Mucosa of gallbladder (tissue), 1 donor: ENCODE measurements around the gene MSH5. TPM values are rescaled to one million over a fixed set of nuclear protein-coding genes. Genes with fewer than 3 reads are reported as not detected.
"Not testable (repeated sequence)": the region's sequence is repeated elsewhere in the genome, so short reads cannot be mapped to it uniquely, and the experiment has no call there.

Source experiments
- DNase-seq: peaks from one replicate; pipeline ENCODE4 v3.0.0-alpha.2; 2020; ENCODE audit warnings: low spot score
- total RNA-seq: library from RNA; stranded (reverse); gene quantifications from one replicate; pipeline ENCODE4 v1.2.1, GENCODE V29; 2021
- donor health status: DM: no; HTN: no; CAD: no.

MSH5 gene
- 19.7 TPM for total RNA-seq

- peak; percentile 99 for DNase-seq
Observed at GRCh38 chr6:31739639-31740396, at the start of gene MSH5. TSS of gene MSH5 (plus strand) at chr6:31740005. CDS start at chr6:31740467, 462 bp downstream.

DNA sequence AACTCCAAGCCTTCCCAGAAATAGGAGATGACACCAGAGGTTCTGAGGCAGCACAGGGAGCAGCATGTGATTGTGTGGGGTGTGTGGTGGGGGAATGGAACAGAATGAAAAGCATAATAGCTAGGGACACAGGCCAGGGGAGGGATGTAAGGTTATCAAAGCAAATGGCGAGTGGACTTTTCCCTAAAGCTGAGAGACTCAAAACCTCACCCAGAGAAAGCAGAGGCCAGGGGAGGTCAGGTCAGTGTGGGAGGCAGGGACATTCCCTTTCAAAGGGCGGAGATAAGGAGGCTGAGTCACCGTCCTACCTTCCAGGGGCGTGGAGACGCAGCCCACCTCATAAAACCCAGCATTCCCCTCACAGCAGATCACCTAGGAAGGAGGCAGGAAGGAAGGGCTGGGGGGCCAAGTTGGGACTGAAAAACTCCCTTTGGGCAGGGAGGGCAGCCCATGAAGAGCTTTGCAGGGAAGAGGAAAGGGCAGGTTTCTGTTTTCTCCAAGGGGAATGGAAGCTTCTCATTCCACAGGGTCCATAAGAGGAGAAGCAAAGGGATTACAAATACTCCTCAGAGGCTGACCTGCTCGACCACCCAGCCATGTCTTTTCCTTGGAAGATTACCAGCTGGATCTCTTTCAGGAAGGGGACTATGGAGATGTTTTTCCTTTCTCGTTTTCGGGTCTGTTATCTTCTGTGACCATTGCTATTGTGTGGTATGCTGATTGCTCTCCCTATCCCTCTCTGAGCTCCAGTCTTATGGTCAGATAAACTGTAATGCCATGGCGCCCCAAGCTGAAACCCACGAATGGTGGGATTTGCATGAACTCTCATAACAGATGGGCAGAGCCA lies 49.4 kb upstream of the MSH5 start:
- DNase-seq, result peak; percentile 36

DNA sequence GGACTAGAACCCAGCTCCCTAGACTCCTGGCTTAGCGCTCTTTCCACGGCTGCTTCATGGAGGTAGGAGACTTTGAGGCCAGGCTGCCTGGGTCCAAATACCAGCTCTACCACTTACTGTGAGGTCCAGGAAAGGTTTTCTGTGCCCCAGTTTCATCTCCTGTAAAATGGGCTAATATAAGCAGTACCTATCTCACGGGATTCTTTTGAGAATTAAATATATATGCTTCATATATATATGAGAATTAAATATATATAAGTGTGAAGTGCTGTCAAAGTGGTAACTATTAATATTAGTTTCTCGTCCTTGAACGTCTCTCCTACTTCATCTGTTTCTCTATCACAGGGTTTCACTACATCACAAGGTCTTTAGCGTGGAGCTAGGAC lies 48.7 kb upstream of the MSH5 start:
- no peak for DNase-seq

- no peak for DNase-seq
Observed at GRCh38 chr6:31691564-31692108, 48.2 kb upstream of the MSH5 start.

GRCh38 chr6:31692353-31692752 lies 47.5 kb upstream of the MSH5 start:
- DNase-seq, result no peak

DNA sequence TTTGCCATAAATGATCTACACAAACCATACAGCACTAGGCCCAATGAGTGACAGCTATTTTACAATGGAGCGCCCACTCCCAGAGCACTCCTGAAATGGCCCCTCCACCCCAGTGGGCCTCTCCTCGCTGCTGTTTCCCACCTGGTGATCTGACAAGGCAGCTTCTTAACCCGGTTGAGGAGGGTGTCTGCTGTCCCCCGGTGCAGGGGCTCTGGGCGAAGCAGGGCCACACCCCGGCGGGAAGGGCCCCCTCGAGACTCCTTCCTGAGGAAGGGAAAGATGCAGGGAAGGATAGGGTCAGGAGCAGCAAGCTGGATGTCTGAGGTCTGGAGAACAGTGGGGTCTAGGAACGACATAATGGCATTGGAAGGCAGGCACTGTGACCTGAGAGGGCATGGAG lies 46.9 kb upstream of the MSH5 start:
- DNase-seq, result no peak

DNA sequence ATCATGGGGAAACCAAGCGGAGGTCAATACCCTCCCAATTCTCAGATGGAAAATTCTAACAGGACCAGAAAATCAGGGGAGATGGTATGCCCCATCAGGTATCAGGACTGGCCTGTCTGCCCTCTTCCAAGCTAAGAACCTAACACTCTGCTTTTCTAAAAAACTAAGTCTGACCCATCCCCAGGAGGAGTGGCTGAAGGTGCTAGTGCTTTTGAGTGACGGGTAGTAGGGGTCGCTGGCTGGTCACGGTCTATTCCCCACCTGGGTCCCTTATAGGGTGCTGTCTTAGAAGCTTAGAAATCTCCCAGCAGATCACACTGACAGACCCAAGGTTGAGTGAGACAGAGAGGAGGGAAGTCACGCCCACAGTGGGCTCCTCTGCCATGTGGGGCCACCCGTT lies 46.3 kb upstream of the MSH5 start:
- no peak for DNase-seq

DNA sequence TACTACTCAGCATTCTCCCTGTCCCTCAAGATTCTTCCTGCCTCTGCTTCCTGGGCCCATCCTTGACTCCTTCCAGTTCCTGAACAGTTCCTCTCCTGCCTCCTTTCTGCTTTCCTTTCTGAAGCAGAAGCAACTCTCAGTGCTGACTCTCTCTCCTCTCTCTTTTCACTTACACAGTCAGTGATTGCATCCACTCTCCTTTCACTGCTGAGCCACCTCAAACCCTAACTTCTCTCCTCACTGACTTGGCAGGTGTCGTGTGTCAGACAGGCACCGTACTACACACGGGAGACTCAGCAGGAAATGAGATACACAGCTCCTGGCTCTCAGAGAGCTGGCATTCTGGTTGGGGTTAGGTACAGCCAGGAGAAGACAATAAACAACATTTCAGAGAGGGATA lies 42.2 kb upstream of the MSH5 start:
- DNase-seq, result no peak

GRCh38 chr6:31700740-31701401 lies 38.9 kb upstream of the MSH5 start:
- DNase-seq, result no peak

DNA sequence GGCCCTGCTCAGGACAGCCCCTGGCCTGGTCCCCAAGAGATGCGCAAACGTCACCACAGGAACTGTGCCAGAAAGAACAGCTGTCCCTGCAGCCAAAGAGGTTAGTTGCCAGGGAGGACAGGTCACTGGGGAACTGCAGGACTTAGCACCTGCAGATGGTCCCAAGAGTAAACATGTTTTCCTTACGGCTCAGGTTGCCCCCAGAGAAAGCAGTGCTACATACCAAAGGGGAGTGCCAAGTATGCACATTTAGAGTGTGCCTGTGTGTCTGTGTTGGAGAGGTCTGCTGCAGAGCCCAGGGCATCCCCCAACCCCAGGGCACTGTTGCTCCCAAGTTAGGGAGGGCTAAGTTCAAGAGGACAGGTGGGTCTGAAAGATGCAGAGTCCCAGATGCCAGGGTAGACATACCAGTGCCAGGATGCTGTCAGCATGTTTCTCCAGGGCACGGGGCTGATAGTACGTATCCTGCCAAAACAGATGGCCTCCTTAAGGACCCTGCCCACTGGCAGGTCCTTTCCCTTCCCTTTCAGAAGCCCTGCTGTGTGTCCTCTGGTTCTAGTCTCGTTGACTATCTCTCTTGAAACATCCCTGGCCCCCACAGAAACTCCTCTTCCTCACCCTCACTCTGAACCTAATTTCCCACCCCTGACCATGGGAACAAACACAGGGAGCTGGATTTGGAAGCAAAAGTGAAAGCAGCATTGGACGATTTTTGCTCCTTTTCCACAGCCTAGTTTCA lies 38.0 kb upstream of the MSH5 start:
- no peak for DNase-seq

GRCh38 chr6:31702405-31702818 lies 37.4 kb upstream of the MSH5 start:
- DNase-seq, result no peak

- DNase-seq, result peak; percentile 99
Observed at GRCh38 chr6:31702819-31703716, 36.7 kb upstream of the MSH5 start, which contains the start of gene ABHD16A. TSS of gene ABHD16A (minus strand) at chr6:31703324. CDS start at chr6:31703281, 43 bp downstream.

DNA sequence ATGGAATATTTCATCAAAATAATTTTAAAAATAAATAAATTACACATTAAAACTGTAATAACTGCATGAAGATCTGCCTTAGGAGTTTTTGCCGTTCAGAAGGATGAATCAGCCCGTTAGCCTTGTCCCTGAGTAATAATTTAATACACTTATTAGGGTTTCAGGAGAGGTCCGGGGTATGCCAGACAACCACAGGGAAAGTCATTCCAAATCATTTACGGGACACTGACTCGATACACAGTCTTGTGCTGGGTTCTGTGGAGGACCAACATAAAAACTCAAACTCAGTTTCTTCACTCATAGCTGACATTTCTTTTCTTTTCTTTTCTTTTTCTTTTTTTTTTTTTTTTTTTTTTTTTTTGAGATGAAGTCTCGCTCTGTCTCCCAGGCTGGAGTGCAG lies 33.9 kb upstream of the MSH5 start:
- DNase-seq, result no peak

DNA sequence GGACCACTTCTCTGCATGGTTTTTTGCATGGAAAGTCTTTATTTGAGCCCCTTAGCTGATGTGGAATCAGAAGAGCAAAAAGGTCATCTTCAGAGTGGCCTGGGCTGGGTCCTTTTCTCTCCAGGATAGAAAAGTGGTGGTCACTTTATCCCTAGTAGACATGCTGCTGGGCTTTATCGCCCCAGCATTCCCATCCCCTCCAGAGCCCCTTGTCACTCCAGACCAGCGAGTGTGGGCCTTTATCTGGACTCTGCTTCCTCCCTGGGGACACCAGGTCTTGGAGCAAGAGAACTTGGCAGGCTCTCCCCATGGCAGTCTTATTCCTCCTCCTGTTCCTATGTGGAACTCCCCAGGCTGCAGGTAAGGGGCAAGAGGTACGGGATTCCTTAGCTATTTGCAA lies 33.2 kb upstream of the MSH5 start, which contains the start of gene LY6G6F:
TSS of gene LY6G6F (plus strand) at position 268 of the 400 bp plus-strand sequence. CDS start at position 309, 41 bp downstream.
- no peak for DNase-seq

- no peak for DNase-seq
Observed at GRCh38 chr6:31707701-31708100, 32.1 kb upstream of the MSH5 start.

DNA sequence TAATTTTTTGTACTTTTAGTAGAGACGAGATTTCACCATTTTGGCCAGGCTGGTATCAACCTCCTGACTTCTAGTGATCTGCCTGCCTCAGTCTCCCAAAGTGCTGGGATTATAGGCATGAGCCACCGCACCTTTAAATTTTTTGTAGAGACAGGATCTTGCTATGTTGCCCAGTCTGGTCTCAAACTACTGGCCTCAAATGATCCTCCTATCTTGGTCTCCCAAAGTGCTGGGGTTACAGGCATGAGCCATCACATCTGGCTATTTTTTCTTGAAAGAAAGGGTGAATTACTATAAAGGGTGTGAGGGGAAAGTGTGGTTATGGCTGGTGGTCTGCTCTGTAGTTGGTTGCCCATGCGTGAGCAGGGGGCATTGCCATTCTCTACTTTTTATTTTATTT lies 31.6 kb upstream of the MSH5 start:
- no peak for DNase-seq

DNA sequence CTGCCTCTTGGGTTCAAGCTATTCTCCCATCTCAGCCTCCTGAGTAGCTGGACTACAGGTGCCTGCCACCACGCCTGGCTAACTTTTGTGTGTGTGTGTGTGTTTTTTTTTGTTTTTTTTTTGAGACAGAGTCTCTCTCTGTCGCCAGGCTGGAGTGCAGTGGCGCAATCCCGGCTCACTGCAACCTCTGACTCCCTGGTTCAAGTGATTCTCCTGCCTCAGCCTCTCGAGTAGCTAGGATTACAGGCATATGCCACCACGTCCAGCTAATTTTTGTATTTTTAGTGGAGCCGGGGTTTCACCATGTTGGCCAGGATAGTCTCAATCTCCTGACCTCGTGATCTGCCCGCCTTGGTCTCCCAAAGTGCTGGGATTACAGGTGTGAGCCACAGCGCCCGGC lies 30.6 kb upstream of the MSH5 start:
- not testable (repeated sequence) for DNase-seq

DNA sequence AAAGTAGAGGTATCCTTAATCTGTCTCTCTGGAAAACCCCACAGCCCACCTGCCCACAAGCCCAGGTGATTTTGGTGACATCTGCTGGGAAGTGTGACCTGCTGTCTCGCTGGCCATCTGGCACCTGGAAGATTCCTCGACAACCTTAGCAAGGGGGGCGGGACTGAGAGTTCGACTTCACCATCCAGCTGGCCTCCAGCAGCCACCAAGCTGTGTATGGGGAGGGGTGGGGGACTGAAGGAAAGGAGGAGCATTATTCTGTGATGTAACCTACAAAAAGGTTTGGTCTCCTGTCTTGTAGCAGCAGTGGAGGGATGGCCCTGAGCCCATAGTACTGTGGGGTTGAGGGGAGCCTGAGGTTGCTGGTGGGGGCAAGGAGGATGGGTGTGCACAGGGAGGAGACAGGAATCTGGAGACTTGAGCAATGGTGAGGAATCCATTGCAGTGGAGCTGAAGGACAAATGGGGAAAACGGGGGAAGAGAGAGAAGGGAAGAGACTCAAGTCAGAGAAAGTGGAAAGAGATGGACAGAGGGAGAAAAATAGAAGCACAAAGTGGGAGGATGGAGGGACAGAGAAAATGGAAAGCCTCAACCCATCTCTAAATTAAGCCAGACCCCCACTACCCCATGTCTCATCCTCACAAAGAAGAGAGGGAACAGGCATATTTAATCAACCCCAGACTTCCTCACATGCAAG lies 29.1 kb upstream of the MSH5 start:
- DNase-seq, result no peak

GRCh38 chr6:31711233-31711632 lies 28.6 kb upstream of the MSH5 start:
- no peak for DNase-seq

- DNase-seq, result no peak
Observed at GRCh38 chr6:31712296-31712695, 27.5 kb upstream of the MSH5 start.
